GM21528 (cell line): ENCODE data around the gene BAG3.
"Not testable (repeated sequence)": the region's sequence is repeated elsewhere in the genome, so short reads cannot be mapped to it uniquely, and the experiment has no call there.

Experiments
- ATAC-seq: cut with Tn5 transposase; IDR thresholded peaks from one replicate; pipeline ENCODE4 v1.9.1; 2021; ENCODE audit warnings: mild to moderate bottlenecking, moderate library complexity; ENCODE audit not compliant: unreplicated experiment, low FRiP score

The BAG3 gene

DNA sequence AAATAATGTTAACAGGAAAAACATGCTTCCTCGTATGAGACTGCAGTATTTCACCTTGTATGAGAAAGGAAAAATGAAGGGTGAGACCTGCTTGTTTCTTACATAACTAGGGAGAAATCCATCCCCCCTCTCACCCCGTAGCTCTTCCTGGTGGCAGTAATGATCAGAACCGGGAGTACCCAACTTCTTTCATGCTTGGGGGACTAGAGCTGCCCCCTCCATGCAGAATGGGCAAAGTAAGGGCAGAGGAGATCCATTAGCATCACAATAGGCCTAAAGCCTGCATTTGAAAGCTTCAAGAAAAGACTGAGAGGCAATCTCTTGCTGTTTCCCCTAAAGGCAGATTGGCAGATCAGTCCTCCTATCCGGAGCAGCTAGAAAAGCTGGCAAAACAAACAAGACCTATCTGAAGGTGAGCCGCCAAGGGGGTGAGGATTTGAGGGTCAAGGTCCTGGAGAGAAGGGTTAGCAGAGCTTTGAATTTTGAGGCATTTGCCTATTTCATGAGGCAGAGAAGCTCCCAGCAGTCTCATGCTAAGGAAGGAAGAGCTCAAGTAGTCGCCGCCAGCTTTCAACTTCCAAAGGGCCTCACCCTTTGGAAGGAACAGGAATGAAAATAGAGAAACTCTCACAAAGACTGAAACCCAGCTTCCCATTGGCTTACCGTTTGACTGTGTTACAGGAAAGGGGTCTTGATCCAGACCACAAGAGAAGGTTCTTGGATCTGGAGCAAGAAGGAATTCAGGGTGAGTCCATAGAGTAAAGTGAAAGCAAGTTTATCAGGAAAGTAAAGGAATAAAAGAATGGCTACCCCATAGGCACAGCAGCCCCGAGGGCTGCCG lies 36.2 kb downstream of the BAG3 start:
- ATAC-seq, result no peak

DNA sequence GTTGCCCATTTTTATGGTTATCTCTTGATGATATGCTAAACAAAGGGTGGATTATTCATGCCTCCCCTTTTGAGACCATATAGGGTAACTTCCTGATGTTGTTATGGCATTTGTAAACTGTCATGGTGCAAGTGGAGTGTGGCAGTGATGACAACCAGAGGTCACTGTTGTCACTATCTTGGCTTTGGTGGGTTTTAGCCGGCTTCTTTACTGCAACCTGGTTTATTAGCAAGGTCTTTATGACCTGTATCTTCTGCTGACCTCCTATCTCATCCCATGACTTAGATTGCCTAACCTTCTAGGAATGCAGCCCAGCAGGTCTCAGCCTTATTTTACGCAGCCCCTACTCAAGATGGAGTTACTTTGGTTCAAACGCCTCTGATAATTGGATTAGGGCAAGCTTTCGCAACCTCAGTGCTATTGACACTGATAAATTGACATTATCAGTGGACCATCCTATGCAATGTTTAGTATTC lies 36.9 kb downstream of the BAG3 start:
- ATAC-seq, result no peak

DNA sequence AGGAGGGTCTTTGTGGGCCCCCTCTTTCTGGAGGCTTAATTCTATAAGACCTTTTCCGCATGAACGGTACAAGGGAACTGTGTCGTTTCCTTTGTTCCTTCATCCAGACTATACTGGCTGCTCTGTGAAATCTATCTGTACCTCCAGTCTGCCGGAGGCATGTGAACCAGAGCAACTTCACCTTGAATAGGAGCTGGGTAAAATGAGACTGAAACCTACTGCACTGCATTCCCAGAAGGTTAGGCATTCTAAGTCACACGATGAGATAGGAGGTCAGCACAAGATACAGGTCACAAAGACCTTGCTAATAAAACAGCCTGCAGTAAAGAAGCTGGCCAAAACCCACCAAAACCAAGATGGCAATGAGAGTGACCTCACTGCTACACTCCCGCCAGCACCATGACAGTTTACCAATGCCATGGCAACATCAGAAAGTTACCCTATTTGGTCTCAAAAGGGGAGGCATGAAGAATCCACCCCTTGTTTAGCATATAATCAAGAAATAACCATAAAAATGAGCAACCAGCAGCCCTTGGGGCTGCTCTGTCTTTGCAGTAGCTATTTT lies 37.9 kb downstream of the BAG3 start:
- ATAC-seq, result no peak

DNA sequence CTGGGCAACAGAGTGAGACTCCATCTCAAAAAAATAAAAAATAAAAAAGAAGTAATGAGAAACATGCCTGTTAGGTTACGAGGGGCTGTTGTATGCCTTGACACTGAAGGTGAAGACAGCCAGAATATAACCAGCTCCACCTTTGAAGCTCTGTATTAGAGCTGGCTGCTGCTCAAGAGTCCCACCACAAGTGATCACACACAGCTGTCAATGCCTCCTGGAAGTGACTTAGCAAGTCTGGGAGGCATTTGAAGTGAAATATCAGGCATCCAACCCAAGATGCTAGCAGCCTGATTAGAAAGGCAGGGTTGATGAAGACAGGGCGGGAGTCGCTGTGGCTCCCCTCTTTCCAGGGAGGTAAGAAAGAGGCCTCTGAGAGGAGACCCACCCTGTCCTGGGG lies 40.5 kb downstream of the BAG3 start:
- ATAC-seq, result no peak

GRCh38 chr10:119693262-119693957 lies 42.2 kb downstream of the BAG3 start:
- ATAC-seq, result no peak

- ATAC-seq, result no peak
These were observed 43.4 kb downstream of the BAG3 start for GRCh38 chr10:119694608-119695007.

GRCh38 chr10:119700321-119700954 lies 49.3 kb downstream of the BAG3 start:
- ATAC-seq, result no peak

DNA sequence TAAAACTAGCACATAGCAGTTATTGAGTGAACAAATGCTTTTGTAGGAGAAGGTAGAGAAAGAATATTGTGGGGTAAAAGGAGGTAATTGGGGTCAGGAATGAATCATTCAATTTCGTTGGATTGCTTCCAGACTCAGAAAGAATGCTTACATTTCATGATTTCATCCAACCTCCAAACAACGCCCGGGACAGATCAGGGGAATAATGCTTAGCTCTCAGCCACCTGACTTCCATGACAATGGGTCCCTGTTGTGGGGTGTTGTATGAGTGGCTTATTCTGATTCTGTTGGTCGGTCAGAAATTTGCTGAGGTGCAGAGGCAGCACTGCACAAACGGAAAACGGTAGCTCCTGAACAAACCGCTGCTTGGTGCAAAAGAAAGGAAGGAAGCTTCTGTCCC lies 50.7 kb downstream of the BAG3 start:
- no peak for ATAC-seq

DNA sequence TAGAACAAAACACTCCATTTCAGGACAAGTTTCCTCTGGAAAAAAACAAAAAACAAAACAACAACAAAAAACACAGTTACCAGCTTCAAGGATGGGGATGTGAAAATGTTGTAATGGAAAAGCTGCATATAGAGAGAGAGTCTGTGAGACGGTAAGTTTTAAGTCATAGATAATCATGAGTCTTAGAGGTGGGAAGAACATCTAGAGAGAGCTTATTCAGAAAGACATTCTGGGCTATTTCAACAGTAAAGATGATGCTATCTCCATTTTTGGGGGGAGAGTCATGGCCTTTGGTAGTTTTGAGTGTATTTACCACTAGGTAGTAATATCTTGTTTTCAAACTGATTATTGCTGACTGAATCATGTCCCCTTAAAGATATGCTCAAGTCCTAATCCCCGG lies 51.4 kb downstream of the BAG3 start:
- ATAC-seq, result no peak

DNA sequence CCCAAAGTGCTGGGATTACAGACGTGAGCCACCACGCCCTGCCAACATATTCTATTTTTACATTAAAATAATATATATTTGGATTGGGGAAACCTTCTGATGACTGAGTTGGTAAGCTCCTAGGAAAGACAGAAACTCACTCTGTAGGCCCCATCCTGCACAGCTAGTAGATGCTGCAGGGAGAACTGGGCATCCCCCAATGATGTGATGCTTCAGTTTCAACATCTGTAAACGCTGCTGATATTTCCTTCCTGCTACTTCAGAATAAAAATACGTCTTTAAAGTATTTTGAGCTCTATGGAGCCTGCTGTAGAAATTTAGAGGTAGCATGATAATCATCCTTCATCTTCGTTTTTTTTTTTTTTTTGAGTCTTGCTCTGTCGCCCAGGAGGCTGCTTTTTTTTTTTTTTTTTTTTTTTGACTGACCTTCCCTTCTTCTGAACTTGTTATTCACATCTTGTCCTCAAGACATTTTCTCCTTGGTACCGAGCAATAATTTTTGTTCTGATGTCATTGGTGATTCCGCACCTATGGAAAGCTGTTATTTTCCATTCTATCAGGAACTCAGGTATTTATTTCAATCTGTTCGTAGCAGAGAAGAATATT lies 52.8 kb downstream of the BAG3 start:
- ATAC-seq, result peak; percentile 2

GRCh38 chr10:119705434-119705831 lies 54.3 kb downstream of the BAG3 start:
- peak; percentile 57 for ATAC-seq

- no peak for ATAC-seq
These were observed 55.5 kb downstream of the BAG3 start for GRCh38 chr10:119706521-119707278.

GRCh38 chr10:119707331-119707730 lies 56.2 kb downstream of the BAG3 start:
- not testable (repeated sequence) for ATAC-seq

DNA sequence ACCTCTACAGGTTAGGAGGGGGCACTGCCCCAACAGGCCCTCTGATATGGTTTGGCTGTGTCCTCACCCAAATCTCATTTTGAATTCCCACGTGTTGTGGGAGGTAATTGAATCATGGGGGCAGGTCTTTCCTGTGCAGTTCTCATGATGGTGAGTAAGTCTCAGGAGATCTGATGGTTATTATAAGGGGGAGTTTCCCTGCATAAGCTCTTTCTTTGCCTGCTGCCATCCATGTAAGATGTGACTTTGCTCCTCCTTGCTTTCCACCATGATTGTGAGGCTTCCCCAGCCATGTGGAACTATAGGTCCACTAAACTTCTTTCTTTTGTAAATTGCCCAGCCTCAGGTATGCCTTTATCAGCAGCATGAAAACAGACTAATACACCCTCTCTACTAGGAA lies 59.8 kb downstream of the BAG3 start:
- not testable (repeated sequence) for ATAC-seq

DNA sequence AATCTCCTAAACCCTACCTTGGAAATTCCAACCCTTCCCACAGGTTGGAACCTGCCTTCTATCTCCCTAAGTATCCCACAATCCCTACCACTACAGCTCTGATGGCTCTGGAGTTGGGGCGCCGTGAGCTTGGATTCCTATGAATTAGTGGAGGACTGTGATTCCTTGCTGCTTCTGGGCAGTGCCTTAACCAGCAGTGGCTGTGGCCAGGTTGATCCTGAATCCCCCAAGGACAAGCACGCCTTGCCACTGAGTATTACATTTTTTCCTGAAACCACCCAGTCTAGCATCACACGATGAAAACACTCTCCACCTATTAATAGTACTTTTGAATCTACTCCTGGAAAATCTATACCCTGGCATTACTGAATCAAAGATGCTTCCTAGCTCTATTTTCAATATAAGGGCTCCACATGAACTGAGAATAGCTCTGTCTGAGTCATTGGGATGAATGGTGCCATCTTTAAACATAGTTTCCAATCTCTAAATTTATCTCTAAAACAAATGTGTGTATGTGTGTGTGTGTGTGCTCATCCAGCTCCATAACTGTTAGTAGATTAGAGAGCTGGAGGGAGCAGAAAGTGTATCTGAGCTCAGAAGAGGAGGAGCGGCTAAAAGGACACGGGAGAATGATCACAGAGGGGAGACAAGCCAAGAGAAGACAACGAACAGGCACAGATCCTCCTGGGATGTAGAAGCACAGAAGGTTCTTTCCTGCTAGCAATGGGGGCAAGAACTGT lies 62.7 kb downstream of the BAG3 start:
- ATAC-seq, result no peak

DNA sequence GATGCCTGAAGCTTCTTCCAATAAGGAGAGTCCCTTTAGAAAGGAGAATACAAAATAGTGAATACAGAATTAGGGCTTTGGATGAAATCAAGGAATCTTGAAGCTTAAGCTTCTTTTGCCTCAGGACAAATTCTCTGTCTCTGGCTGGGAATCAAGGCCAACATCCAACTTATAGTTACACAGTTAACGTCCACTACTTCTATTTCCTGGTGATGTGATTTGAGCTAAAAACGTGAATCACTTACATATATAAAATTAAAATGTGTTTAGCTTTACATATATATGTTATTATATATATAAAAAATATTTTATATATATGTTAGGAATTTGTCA lies 63.3 kb downstream of the BAG3 start:
- ATAC-seq, result no peak

GRCh38 chr10:119715628-119716505 lies 64.7 kb downstream of the BAG3 start:
- no peak for ATAC-seq

GRCh38 chr10:119723161-119723560 lies 72.0 kb downstream of the BAG3 start:
- ATAC-seq, result no peak
